K562 (cell line): ENCODE results near the gene SIRT4. TPM values are rescaled to one million over a fixed set of nuclear protein-coding genes. Genes with fewer than 3 reads are reported as not detected.

Experiments
- ESRRB ChIP-seq: fragments of 250-450 bp; sonication (Bioruptor Pico); IDR thresholded peaks from 2 replicates; pipeline ENCODE4 v1.5.0; 2020; ENCODE audit warnings: mild to moderate bottlenecking, moderate library complexity, borderline replicate concordance
- PYGO2 ChIP-seq: fragments of 450-650 bp; IDR thresholded peaks from 2 replicates; pipeline ENCODE4 v1.6.1; 2016; ENCODE audit warnings: mild to moderate bottlenecking, missing genetic modification characterization, moderate library complexity, missing compliant biosample characterization
- SMARCB1 ChIP-seq: IDR thresholded peaks from 2 replicates; pipeline ENCODE4 v1.6.1; 2011; ENCODE audit warnings: improper control_type of control experiment, low read depth; ENCODE audit not compliant: insufficient read length
- TAF9B ChIP-seq: fragments of 450-650 bp; IDR thresholded peaks from 2 replicates; pipeline ENCODE4 v1.6.1; 2018; ENCODE audit warnings: mild to moderate bottlenecking; ENCODE audit not compliant: partially characterized antibody
- TSC22D4 ChIP-seq: fragments of 450-650 bp; IDR thresholded peaks from 2 replicates; pipeline ENCODE4 v1.6.1; 2016; ENCODE audit warnings: missing genetic modification characterization, missing biosample characterization, control low read depth
- ZNF184 ChIP-seq: sonication (generic); formaldehyde crosslinking; IDR thresholded peaks from 2 replicates; pipeline ENCODE4 v1.5.0; 2020; ENCODE audit warnings: missing genetic modification reagents
- polyA plus RNA-seq, 8 experiments: library from polyadenylated mRNA; depleted of rRNA in 4 of 8; stranded (reverse) in 5 of 8; unstranded in 3 of 8; fragments of >200 nt; fragmentation: Nextera tagmentation in 2 of 8; fragmentation: Illumina TruSeq in 1 of 8; extraction: Ambion mirVana in 2 of 8; extraction: Trizol in 1 of 8; gene quantifications; 2 replicates each; pipeline versions ENCODE4 v1.2.1 to v1.2.3, GENCODE V29; 2011 to 2014; ENCODE audit warnings: inconsistent platforms in 1 of 8, missing spikeins in 1 of 8
- total RNA-seq, 7 experiments: library from RNA; depleted of rRNA in 6 of 7; stranded (reverse); fragments of >200 nt in 6 of 7; fragmentation: Illumina TruSeq in 2 of 7; extraction: Trizol in 2 of 7; gene quantifications; 2 replicates each; pipeline versions ENCODE4 v1.2.1 to v1.2.3, GENCODE V29; 2011 to 2021; ENCODE audit warnings: low replicate concordance in 1 of 7
- TF ChIP-seq, protein P1 (sequence below): sonication (generic); formaldehyde crosslinking; IDR thresholded peaks from 2 replicates; pipeline ENCODE4 v1.8.1; 2023; ENCODE audit warnings: mild to moderate bottlenecking, missing genetic modification reagents
- TF ChIP-seq, protein P2 (sequence below): fragments of 450-650 bp; formaldehyde crosslinking; IDR thresholded peaks from 2 replicates; pipeline ENCODE4 v1.4.0; 2020; ENCODE audit warnings: mild to moderate bottlenecking, moderate library complexity
- TF ChIP-seq, protein P3 (sequence below): fragments of 250-450 bp; sonication (Bioruptor Pico); IDR thresholded peaks from 2 replicates; pipeline ENCODE4 v1.5.0; 2021; ENCODE audit warnings: mild to moderate bottlenecking, moderate library complexity
- TF ChIP-seq, protein P4 (sequence below), 2 experiments: fragments of 450-650 bp in 1 of 2; sonication (generic) in 1 of 2; formaldehyde crosslinking; conservative IDR thresholded peaks; 2 replicates each; pipeline versions ENCODE4 v1.4.0 to v1.8.1; 2020 to 2022; ENCODE audit warnings: mild to moderate bottlenecking in 1 of 2, missing genetic modification reagents in 1 of 2
- TF ChIP-seq, protein P5 (sequence below), 2 experiments: IDR thresholded peaks in 1 of 2; conservative IDR thresholded peaks in 1 of 2; 2 replicates each; pipeline ENCODE4 v1.6.1; 2016; ENCODE audit warnings: low read depth in 2 of 2, mild to moderate bottlenecking in 1 of 2, missing compliant biosample characterization in 1 of 2, missing genetic modification characterization in 1 of 2, moderate library complexity in 1 of 2
- TF ChIP-seq, protein P6 (sequence below): fragments of 150-350 bp; conservative IDR thresholded peaks from 2 replicates; pipeline ENCODE4 v1.6.1; 2014; ENCODE audit warnings: low read length

The SIRT4 gene
- total and polyA plus RNA-seq, 9 of the 15 experiments (the other 6 are each of a cell fraction or from before 2014, with no cell fraction given): 0.86 to 5.2 (median 2.4) TPM

DNA sequence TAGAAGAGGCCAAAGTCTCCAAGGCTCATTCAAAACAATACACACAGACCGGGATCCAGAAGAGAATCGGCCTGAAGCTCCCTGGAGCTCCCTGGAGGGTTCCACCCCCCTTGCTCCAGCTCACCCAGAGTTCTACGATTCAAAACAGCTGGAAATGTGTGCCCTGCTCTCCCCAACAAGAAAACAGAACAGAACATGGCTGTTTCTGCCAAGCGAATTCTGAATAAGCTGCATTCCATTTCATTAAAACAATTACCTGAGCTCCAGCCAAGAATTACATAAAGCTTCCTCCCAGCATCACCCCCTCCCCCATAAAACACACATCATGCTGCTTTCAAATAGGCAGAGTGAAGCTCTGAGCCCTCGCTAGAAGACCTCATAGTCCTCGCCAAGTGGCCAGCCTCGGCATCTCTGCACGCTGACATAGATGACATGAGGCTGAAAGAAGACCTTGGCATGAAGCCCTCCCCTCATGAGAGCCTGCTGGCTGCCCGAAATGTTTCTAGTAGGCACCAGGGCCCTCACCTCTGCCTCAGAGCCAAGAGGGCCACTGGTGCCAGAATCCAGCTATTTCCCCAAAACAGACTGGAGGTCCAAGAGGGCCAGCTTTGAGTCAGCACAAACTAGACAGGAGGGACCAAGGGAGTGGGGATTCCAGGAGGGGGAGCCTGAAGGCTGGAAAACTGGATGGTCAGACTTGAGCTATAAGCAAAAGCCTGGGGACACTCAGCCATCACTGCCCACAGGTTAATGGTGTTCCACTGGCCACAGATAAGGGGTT lies 44.9 kb upstream of the SIRT4 start (continued):
- TF ChIP-seq, protein P1, sequence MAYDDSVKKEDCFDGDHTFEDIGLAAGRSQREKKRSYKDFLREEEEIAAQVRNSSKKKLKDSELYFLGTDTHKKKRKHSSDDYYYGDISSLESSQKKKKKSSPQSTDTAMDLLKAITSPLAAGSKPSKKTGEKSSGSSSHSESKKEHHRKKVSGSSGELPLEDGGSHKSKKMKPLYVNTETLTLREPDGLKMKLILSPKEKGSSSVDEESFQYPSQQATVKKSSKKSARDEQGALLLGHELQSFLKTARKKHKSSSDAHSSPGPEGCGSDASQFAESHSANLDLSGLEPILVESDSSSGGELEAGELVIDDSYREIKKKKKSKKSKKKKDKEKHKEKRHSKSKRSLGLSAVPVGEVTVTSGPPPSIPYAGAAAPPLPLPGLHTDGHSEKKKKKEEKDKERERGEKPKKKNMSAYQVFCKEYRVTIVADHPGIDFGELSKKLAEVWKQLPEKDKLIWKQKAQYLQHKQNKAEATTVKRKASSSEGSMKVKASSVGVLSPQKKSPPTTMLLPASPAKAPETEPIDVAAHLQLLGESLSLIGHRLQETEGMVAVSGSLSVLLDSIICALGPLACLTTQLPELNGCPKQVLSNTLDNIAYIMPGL: no peak
- TF ChIP-seq, protein P2, sequence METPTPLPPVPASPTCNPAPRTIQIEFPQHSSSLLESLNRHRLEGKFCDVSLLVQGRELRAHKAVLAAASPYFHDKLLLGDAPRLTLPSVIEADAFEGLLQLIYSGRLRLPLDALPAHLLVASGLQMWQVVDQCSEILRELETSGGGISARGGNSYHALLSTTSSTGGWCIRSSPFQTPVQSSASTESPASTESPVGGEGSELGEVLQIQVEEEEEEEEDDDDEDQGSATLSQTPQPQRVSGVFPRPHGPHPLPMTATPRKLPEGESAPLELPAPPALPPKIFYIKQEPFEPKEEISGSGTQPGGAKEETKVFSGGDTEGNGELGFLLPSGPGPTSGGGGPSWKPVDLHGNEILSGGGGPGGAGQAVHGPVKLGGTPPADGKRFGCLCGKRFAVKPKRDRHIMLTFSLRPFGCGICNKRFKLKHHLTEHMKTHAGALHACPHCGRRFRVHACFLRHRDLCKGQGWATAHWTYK: no peak
- TF ChIP-seq PYGO2 (tag) (no peak), SMARCB1 (no peak), TAF9B (no peak), TSC22D4 (tag) (no peak), ESRRB (CRISPR knock-in tag) (no peak), ZNF184 (CRISPR knock-in tag) (no peak)
- TF ChIP-seq, protein P3, sequence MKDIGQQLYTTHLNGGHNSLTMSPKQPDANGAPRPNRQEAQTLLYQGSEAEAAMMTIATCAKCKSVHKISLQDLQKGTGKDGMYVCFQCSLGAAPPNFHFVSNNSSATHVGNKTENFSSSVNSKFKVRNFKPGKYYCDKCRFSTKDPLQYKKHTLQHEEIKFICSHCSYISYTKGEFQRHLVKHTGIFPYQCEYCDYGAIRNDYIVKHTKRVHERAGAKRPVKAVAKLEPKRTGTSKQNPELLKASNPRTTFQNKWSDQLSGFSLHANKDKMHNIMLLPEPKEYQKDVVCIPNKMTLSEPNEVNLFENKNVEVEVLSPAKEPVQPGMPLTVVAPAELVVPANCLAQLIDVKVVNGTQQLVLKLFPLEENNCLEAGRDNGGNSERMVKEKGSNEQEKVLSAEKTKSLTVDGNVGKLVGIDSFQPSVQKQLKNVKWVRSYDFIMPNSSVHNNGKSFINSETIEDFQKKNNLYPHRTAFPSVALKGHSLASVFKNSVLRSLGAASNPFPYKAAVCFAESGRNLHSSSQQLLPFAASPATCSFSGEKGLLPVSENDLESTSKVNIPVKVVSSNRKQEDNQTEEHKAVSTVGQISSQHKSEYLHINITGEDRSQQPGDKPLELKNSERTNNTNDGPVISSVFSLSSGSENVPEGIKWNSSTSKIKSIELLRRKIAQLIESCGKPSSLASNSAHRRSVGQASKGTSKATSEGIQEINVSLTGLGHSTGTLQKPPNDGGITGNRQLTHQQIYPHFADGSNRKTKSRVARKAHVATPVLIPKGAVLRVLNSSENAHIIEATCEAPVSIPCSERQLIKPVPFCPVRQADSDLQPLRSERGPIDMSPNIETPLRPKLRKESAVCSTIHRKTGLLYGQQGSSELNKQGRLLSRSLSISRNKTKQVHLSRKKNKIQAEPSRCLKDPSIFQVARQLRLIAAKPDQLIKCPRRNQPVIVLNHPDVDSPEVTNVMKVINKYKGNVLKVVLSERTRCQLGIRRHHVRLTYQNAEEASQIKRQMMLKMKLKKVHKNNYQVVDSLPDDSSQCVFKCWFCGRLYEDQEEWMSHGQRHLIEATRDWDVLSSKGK (CRISPR knock-in tag): no peak
- TF ChIP-seq, protein P4, sequence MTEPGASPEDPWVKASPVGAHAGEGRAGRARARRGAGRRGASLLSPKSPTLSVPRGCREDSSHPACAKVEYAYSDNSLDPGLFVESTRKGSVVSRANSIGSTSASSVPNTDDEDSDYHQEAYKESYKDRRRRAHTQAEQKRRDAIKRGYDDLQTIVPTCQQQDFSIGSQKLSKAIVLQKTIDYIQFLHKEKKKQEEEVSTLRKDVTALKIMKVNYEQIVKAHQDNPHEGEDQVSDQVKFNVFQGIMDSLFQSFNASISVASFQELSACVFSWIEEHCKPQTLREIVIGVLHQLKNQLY (CRISPR knock-in tag; conservative IDR thresholded peaks at IDR 0.05): no peak
- TF ChIP-seq, protein P5, sequence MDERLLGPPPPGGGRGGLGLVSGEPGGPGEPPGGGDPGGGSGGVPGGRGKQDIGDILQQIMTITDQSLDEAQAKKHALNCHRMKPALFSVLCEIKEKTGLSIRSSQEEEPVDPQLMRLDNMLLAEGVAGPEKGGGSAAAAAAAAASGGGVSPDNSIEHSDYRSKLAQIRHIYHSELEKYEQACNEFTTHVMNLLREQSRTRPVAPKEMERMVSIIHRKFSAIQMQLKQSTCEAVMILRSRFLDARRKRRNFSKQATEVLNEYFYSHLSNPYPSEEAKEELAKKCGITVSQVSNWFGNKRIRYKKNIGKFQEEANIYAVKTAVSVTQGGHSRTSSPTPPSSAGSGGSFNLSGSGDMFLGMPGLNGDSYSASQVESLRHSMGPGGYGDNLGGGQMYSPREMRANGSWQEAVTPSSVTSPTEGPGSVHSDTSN (CRISPR knock-in tag; IDR thresholded peaks at IDR 0.05; ENCODE audit: low read depth): no peak
- TF ChIP-seq, protein P5 (tag; conservative IDR thresholded peaks at IDR 0.05; ENCODE audit: low read depth): no peak
- TF ChIP-seq, protein P6, sequence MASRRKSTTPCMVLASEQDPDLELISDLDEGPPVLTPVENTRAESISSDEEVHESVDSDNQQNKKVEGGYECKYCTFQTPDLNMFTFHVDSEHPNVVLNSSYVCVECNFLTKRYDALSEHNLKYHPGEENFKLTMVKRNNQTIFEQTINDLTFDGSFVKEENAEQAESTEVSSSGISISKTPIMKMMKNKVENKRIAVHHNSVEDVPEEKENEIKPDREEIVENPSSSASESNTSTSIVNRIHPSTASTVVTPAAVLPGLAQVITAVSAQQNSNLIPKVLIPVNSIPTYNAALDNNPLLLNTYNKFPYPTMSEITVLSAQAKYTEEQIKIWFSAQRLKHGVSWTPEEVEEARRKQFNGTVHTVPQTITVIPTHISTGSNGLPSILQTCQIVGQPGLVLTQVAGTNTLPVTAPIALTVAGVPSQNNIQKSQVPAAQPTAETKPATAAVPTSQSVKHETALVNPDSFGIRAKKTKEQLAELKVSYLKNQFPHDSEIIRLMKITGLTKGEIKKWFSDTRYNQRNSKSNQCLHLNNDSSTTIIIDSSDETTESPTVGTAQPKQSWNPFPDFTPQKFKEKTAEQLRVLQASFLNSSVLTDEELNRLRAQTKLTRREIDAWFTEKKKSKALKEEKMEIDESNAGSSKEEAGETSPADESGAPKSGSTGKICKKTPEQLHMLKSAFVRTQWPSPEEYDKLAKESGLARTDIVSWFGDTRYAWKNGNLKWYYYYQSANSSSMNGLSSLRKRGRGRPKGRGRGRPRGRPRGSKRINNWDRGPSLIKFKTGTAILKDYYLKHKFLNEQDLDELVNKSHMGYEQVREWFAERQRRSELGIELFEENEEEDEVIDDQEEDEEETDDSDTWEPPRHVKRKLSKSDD: no peak
